Neuronal stem cell (in vitro differentiated cells): ENCODE data around the gene EIF4E.

Experiments
- DNase-seq: peaks from one replicate; pipeline ENCODE4 v3.0.0-alpha.2; 2013; ENCODE audit warnings: low spot score
- H2AFZ ChIP-seq: one replicate; pipeline ENCODE4 v1.6.1; 2013; ENCODE audit warnings: mild to moderate bottlenecking, low read length, inconsistent platforms
- H2AK5ac ChIP-seq: 2 replicates; pipeline ENCODE4 v1.6.1; 2013; ENCODE audit warnings: low read depth, mild to moderate bottlenecking, inconsistent platforms, low read length, moderate library complexity, mixed read lengths
- H2BK120ac ChIP-seq: 2 replicates; pipeline ENCODE4 v1.6.1; 2013; ENCODE audit warnings: low read depth, mild to moderate bottlenecking, inconsistent platforms, low read length, moderate library complexity, mixed read lengths
- H2BK12ac ChIP-seq: one replicate; pipeline ENCODE4 v1.6.1; 2013; ENCODE audit warnings: low read length, inconsistent platforms
- H2BK15ac ChIP-seq: 2 replicates; pipeline ENCODE4 v1.6.1; 2013; ENCODE audit warnings: mild to moderate bottlenecking, low read length, inconsistent platforms, mixed read lengths
- H2BK5ac ChIP-seq: one replicate; pipeline ENCODE4 v1.6.1; 2013; ENCODE audit warnings: inconsistent platforms, mild to moderate bottlenecking, low read length, moderate library complexity
- H3K14ac ChIP-seq: one replicate; pipeline ENCODE4 v1.6.1; 2013; ENCODE audit warnings: low read length, inconsistent platforms
- H3K18ac ChIP-seq: 2 replicates; pipeline ENCODE4 v1.6.1; 2013; ENCODE audit warnings: low read length, inconsistent platforms
- H3K23ac ChIP-seq: 2 replicates; pipeline ENCODE4 v1.6.1; 2013; ENCODE audit warnings: low read depth, mild to moderate bottlenecking, mixed read lengths, low read length, inconsistent platforms; ENCODE audit not compliant: poor library complexity
- H3K27ac ChIP-seq: replicated peaks from 3 replicates; pipeline ENCODE4 v1.5.1; 2013; ENCODE audit warnings: low read length, inconsistent platforms
- H3K27me3 ChIP-seq, 3 experiments: 2 replicates each; pipeline ENCODE4 v1.6.1; 2013; ENCODE audit warnings: low read length in 3 of 3, mild to moderate bottlenecking in 2 of 3, inconsistent platforms in 1 of 3, low read depth in 1 of 3, mixed read lengths in 1 of 3, moderate library complexity in 1 of 3; ENCODE audit not compliant: control insufficient read depth in 3 of 3, insufficient read depth in 3 of 3
- H3K36me3 ChIP-seq, 2 donors: replicated peaks in 1 of 2; 2 replicates each; pipeline ENCODE4 v1.6.1; 2013; ENCODE audit warnings: low read length in 2 of 2; ENCODE audit not compliant: control insufficient read depth in 2 of 2, insufficient read depth in 2 of 2
- H3K4ac ChIP-seq: 2 replicates; pipeline ENCODE4 v1.6.1; 2013; ENCODE audit warnings: inconsistent platforms, mild to moderate bottlenecking, low read length, moderate library complexity
- H3K4me1 ChIP-seq, 2 donors: 1 replicate in 1 of 2; 2 replicates in 1 of 2; pipeline ENCODE4 v1.6.1; 2013; ENCODE audit warnings: low read length in 2 of 2, low read depth in 1 of 2; ENCODE audit not compliant: control insufficient read depth in 2 of 2, insufficient read depth in 1 of 2
- H3K4me2 ChIP-seq: one replicate; pipeline ENCODE4 v1.6.1; 2013; ENCODE audit warnings: mild to moderate bottlenecking, low read length, inconsistent platforms; ENCODE audit not compliant: insufficient read depth, poor library complexity, severe bottlenecking
- H3K4me3 ChIP-seq, 2 donors: 2 replicates each; pipeline ENCODE4 v1.5.1; 2013; ENCODE audit warnings: low read length in 2 of 2, mild to moderate bottlenecking in 2 of 2, inconsistent platforms in 1 of 2, moderate library complexity in 1 of 2
- H3K79me1 ChIP-seq: one replicate; pipeline ENCODE4 v1.6.1; 2013; ENCODE audit warnings: low read depth, mild to moderate bottlenecking, inconsistent platforms, low read length, moderate library complexity
- H3K9ac ChIP-seq: one replicate; pipeline ENCODE4 v1.6.1; 2013; ENCODE audit warnings: mild to moderate bottlenecking, low read depth, low read length, inconsistent platforms; ENCODE audit not compliant: poor library complexity
- H3K9me3 ChIP-seq, 2 donors: replicated peaks in 1 of 2; 2 replicates each; pipeline versions ENCODE3 to v1.6.1; 2013; ENCODE audit warnings: low read length in 2 of 2, mild to moderate bottlenecking in 2 of 2, inconsistent platforms in 1 of 2, low read depth in 1 of 2, mixed read lengths in 1 of 2, moderate library complexity in 1 of 2; ENCODE audit not compliant: control insufficient read depth in 2 of 2, insufficient read depth in 1 of 2
- H4K8ac ChIP-seq: one replicate; pipeline ENCODE4 v1.6.1; 2013; ENCODE audit warnings: low read depth, mild to moderate bottlenecking, inconsistent platforms, low read length, moderate library complexity
- H4K91ac ChIP-seq: one replicate; pipeline ENCODE4 v1.6.1; 2013; ENCODE audit warnings: low read length, low read depth, mild to moderate bottlenecking, inconsistent platforms; ENCODE audit not compliant: poor library complexity
- WGBS, 2 donors: extraction: QIAGEN DNeasy Blood & Tissue Kit; methylation state at CpG; one replicate each; pipeline ENCODE4 v1.1.7; 2013; ENCODE audit warnings: missing lambda C conversion rate in 2 of 2, mixed read lengths in 1 of 2; ENCODE audit not compliant: insufficient read length in 2 of 2, insufficient replicate concordance in 1 of 2; ENCODE audit errors: extremely low coverage in 2 of 2; 5-methylcytosine and 5-hydroxymethylcytosine counted together

EIF4E gene

DNA sequence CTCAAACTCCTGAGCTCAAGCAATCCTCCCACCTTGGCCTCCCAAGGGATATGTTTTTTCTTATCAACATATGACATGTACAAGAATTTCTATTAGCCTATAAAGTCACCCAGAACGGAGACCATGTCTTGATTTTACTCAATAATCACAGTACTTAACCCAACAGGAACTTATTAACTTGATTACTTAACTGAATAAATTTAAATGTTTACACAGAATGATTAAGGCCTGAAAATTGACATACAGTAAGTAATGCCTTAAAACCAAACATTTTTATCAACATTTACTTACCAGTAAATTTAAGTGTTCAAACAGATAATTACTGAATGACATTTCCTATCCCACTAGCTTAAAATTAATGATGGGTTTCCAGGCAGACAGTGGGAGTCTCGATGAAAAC lies 25.4 kb downstream of the EIF4E start:
- Histone ChIP-seq H3K27ac (no peak overlapping the region), H2BK5ac (no peak overlapping the region), H3K79me1 (peaks cover 7% of the 10 kb centered on the region), H3K4me1 (peaks cover 0 to 1% of the 10 kb centered on the region in 2 donors), H4K91ac (no peak overlapping the region), H2BK12ac (no peak overlapping the region), H3K23ac (no peak overlapping the region), H3K4me2 (no peak overlapping the region), H2BK15ac (no peak overlapping the region), H2AK5ac (no peak overlapping the region), H4K8ac (no peak overlapping the region), H2BK120ac (no peak overlapping the region), H3K9ac (no peak overlapping the region), H3K27me3 (no peaks in the 10 kb centered on the region), H3K4me3 (no peak overlapping the region), H3K18ac (no peak overlapping the region), H3K9me3 (peaks cover 0 to 5% of the 10 kb centered on the region in 2 donors), H3K14ac (no peak overlapping the region), H3K4ac (no peak overlapping the region), H3K36me3 (peaks cover 4 to 73% of the 10 kb centered on the region in 2 donors), H2AFZ (no peak overlapping the region)
- no peak for DNase-seq
- no CpG with 5 or more reads among the region's 2 CpGs for WGBS, 2 donors

DNA sequence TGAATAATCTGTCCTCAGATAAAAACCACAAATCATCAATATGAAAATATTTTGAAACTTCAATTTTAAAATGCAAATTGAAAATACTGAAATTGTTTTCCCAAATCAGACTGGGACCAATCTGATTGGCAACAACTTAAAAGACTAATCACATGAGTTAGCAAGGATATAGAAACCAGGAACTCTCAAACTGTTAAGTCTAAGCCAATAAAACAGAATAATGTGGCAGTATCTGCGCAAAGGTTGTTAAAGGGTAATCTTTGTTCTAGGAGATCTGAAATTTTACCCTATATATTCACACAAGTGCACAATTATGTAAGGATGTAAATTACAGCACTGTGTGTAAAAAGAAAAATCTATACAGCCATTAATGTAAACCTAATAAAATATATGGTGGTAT lies 29.7 kb downstream of the EIF4E start:
- H3K9ac ChIP-seq, result no peak overlapping the region
- H3K27ac ChIP-seq, result no peak overlapping the region
- no peak overlapping the region for H3K18ac ChIP-seq
- peaks cover 0 to 21% of the 10 kb centered on the region in 2 donors for H3K9me3 ChIP-seq
- no peak overlapping the region for H4K91ac ChIP-seq
- no peak overlapping the region for H2BK5ac ChIP-seq
- H3K27me3 ChIP-seq, result no peaks in the 10 kb centered on the region
- no peak for DNase-seq
- no peak overlapping the region for H2BK120ac ChIP-seq
- H3K4me3 ChIP-seq, result no peak overlapping the region
- no peak overlapping the region for H3K4me2 ChIP-seq
- H3K79me1 ChIP-seq, result peaks cover 6% of the 10 kb centered on the region
- no peak overlapping the region for H2AFZ ChIP-seq
- no CpG with 5 or more reads among the region's 1 CpG for WGBS, 2 donors
- no peaks in the 10 kb centered on the region for H3K4me1 ChIP-seq
- no peak overlapping the region for H3K23ac ChIP-seq
- H4K8ac ChIP-seq, result no peak overlapping the region
- no peak overlapping the region for H2BK15ac ChIP-seq
- no peak overlapping the region for H2BK12ac ChIP-seq
- peaks cover 15 to 88% of the 10 kb centered on the region in 2 donors for H3K36me3 ChIP-seq
- no peak overlapping the region for H2AK5ac ChIP-seq
- H3K4ac ChIP-seq, result no peak overlapping the region
- H3K14ac ChIP-seq, result no peak overlapping the region

DNA sequence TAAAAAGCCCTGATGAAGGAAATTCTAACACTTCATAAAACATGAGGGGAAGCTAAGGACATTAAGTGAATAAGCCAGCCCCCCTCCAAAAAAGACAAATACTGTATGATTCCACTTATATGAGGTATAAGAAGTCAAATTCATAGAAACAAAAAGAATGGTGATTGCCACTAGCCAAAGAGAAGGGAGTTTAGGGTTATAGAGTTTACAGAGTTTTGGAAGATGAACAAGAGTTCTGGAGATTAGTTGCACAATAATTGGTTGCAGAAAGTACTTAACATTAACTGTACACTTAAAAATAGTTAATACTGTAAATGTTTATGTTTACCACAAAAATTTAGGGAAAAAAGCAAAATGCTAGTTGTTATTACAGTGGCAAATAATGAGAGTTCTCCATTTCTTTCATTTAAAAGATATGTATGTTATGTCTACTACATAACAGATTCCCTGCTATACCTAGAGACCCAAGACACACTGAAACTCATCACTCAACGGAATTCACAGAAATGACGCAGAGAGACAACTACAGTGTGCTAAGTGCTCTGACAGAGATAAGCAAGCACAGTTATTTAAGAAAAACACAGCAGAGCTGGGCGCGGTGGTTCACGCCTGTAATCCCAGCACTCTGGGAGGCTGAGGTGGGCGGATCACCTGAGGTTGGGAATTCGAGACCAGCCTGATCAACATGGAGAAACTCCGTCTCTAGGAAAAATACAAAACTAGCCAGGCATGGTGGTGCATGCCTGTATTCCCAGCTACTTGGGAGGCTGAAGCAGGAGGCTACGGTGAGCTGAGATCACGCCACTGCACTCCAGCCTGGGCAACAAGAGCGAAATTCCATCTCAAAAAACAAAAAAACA lies 37.2 kb downstream of the EIF4E start:
- Histone ChIP-seq H2AK5ac (no peak overlapping the region), H3K27ac (no peak overlapping the region), H3K4ac (no peak overlapping the region), H3K9ac (no peak overlapping the region), H2BK5ac (no peak overlapping the region), H3K14ac (no peak overlapping the region), H4K91ac (no peak overlapping the region), H3K27me3 (no peaks in the 10 kb centered on the region), H2BK15ac (no peak overlapping the region), H3K9me3 (peaks cover 0 to 23% of the 10 kb centered on the region in 2 donors), H3K18ac (no peak overlapping the region), H3K4me1 (no peaks in the 10 kb centered on the region), H3K4me2 (no peak overlapping the region), H2BK120ac (no peak overlapping the region), H3K36me3 (peaks cover 17 to 94% of the 10 kb centered on the region in 2 donors), H3K4me3 (no peak overlapping the region), H3K23ac (no peak overlapping the region), H4K8ac (no peak overlapping the region), H2BK12ac (no peak overlapping the region), H2AFZ (no peak overlapping the region), H3K79me1 (no peaks in the 10 kb centered on the region)
- no CpG with 5 or more reads among the region's 11 CpGs for WGBS, 2 donors
- no peak for DNase-seq

DNA sequence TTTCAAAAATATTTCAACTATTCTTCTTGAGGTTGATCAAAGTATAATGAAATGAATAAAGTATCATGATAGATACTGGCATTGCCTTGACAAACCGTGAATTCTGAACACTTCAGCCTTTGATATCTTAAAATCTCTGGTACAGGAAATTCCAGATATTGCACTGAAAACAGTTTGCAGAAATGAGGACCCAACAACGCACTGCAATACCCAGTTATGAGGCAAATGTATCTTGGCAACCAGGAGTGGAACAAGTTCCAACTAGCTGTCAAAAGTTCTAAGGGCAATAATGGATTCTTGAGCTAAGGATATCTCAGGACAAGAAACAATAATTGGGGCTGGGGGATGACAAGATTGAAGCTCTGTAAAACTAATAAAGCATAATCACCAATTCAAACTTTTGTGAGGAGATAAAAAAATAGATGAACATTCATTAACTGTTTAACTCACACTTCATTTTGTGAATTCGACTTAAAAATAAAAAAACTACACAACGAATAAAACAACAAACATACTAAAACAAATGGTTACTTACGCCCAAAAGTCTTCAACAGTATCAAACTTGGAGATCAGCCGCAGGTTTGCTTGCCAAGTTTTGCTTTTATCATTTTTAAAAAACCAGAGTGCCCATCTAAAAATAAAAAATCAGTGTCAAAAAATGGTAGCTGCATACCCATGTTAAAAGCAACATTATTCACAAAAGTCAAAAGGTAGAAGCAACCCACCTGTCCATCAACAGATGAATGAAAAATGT lies 38.1 kb downstream of the EIF4E start:
- DNase-seq, result no peak
- Histone ChIP-seq H3K9ac (no peak overlapping the region), H3K4ac (no peak overlapping the region), H3K27ac (no peak overlapping the region), H4K91ac (no peak overlapping the region), H3K27me3 (no peaks in the 10 kb centered on the region), H3K9me3 (peaks cover 0 to 20% of the 10 kb centered on the region in 2 donors), H3K4me1 (no peaks in the 10 kb centered on the region), H3K14ac (no peak overlapping the region), H3K4me2 (no peak overlapping the region), H3K4me3 (no peak overlapping the region), H3K23ac (no peak overlapping the region), H3K79me1 (no peaks in the 10 kb centered on the region), H2BK15ac (no peak overlapping the region), H2BK120ac (no peak overlapping the region), H2AK5ac (no peak overlapping the region), H2BK12ac (no peak overlapping the region), H2AFZ (no peak overlapping the region), H3K18ac (no peak overlapping the region), H2BK5ac (no peak overlapping the region), H3K36me3 (peaks cover 18 to 95% of the 10 kb centered on the region in 2 donors), H4K8ac (no peak overlapping the region)
- WGBS, 2 donors, result 100% methylated on average over 2 of the region's 6 CpGs
